ENCODE measurements around the gene CRYBB3.
"Not testable (repeated sequence)": the region's sequence is repeated elsewhere in the genome, so short reads cannot be mapped to it uniquely, and the experiment has no call there.

The CRYBB3 gene

DNA sequence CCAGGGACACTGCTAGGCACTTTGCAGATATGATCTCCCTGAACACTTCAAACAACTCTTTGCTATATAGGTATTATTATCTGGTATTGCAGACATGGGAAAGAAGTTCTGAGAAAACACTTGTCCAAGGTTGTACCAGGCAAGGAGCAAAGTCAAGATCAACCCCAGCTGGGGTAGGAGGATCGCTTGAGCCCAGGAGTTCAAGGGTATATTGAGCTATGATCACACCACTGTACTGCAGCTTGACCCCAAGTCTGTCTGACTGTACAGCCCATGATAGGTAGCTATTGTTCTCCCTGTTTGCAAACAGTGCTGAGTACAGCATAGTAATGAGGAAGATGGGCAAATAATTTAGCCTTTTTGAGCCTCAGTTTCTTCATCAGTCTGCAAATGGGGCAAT lies 55.5 kb downstream of the CRYBB3 start:
- H3K4me3 Mint-ChIP-seq, H3K27ac Mint-ChIP-seq, ATAC-seq, H3K9me3 Mint-ChIP-seq, H3K27me3 Mint-ChIP-seq, DNase-seq, H3K4me1 Mint-ChIP-seq: not testable (repeated sequence)
